ENCODE measurements around the gene DZANK1. TPM values are rescaled to one million over a fixed set of nuclear protein-coding genes. Genes with fewer than 3 reads are reported as not detected.

The DZANK1 gene
- polyA plus RNA-seq, 1 donor from 2014 or later, result 10.6 TPM

DNA sequence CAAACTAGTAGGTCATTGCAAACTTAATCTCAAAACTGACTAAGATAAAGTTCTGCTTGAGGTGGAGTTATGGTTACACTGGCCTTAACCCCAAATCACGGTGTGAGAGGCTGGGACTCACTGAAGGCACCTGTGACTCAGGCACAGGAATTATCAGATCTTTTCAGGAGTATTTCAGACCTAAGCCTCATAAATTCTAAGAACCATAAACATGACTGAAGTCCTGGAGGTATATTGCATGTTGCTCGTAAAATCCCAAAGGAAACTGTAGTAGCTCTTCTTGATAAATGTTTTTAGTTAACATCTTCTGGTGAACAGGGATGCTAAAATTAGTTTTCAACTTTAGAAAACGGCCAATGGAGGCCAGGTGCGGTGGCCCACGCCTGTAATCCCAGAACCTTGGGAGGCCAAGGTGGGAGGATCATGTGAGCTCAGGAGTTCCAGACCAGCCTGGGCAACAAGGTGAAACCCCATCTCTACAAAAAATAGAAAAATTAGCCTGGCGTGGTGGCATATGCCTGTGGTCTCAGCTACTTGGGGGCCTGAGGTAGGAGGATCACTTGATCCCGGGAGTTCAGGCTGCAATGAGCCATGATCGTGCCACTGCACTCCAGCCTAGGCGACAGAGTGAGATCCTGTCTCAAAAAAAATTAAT, 36.5 kb downstream of the DZANK1 start:
- no peaks in the 10 kb centered on the region for H3K36me3 ChIP-seq (ENCODE audit: insufficient read depth, low read length)
- no peak overlapping the region for H3K27ac ChIP-seq (ENCODE audit: low read length)
- no peaks in the 10 kb centered on the region for H3F3A ChIP-seq (ENCODE audit: insufficient read depth, low read length, poor library complexity, severe bottlenecking)
- no peak overlapping the region for H3K4me2 ChIP-seq (ENCODE audit: low read length)
- no peak overlapping the region for H2AFZ ChIP-seq (ENCODE audit: low read depth, low read length)
- H3K27me3 ChIP-seq (ENCODE audit: insufficient read depth, low read depth, low read length), result no peaks in the 10 kb centered on the region
- TF ChIP-seq TAF1 (IDR thresholded peaks at IDR 0.05; ENCODE audit: low read depth), result no peak
- TF ChIP-seq, protein P1, sequence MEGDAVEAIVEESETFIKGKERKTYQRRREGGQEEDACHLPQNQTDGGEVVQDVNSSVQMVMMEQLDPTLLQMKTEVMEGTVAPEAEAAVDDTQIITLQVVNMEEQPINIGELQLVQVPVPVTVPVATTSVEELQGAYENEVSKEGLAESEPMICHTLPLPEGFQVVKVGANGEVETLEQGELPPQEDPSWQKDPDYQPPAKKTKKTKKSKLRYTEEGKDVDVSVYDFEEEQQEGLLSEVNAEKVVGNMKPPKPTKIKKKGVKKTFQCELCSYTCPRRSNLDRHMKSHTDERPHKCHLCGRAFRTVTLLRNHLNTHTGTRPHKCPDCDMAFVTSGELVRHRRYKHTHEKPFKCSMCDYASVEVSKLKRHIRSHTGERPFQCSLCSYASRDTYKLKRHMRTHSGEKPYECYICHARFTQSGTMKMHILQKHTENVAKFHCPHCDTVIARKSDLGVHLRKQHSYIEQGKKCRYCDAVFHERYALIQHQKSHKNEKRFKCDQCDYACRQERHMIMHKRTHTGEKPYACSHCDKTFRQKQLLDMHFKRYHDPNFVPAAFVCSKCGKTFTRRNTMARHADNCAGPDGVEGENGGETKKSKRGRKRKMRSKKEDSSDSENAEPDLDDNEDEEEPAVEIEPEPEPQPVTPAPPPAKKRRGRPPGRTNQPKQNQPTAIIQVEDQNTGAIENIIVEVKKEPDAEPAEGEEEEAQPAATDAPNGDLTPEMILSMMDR (IDR thresholded peaks at IDR 0.05; ENCODE audit: poor library complexity, severe bottlenecking), result no peak
- TF ChIP-seq EP300 (conservative IDR thresholded peaks at IDR 0.05; ENCODE audit: poor library complexity, severe bottlenecking), result no peak
- H3K9me2 ChIP-seq (ENCODE audit: insufficient read depth, low read length), result no peaks in the 10 kb centered on the region
- no peaks in the 10 kb centered on the region for H4K20me1 ChIP-seq (ENCODE audit: insufficient read depth)
- no peaks in the 10 kb centered on the region for H3K9me3 ChIP-seq (ENCODE audit: low read length)
- no peak overlapping the region for H3K4me3 ChIP-seq (ENCODE audit: low read length)
- H3K9ac ChIP-seq (ENCODE audit: low read length), result no peak overlapping the region
- no peaks in the 10 kb centered on the region for H3K79me2 ChIP-seq (replicated peaks; ENCODE audit: insufficient read depth, low read length)

- Histone ChIP-seq H3K36me3 (ENCODE audit: insufficient read depth, low read length) (no peaks in the 10 kb centered on the region), H3K9me2 (ENCODE audit: insufficient read depth, low read length) (no peaks in the 10 kb centered on the region), H4K20me1 (ENCODE audit: insufficient read depth) (no peaks in the 10 kb centered on the region), H2AFZ (ENCODE audit: low read depth, low read length) (no peak overlapping the region), H3K9me3 (ENCODE audit: low read length) (no peaks in the 10 kb centered on the region), H3K27me3 (ENCODE audit: insufficient read depth, low read depth, low read length) (no peaks in the 10 kb centered on the region), H3K4me3 (ENCODE audit: low read length) (no peak overlapping the region), H3K9ac (ENCODE audit: low read length) (no peak overlapping the region), H3K27ac (ENCODE audit: low read length) (no peak overlapping the region), H3K79me2 (replicated peaks; ENCODE audit: insufficient read depth, low read length) (no peaks in the 10 kb centered on the region), H3K4me2 (ENCODE audit: low read length) (no peak overlapping the region), H3F3A (ENCODE audit: insufficient read depth, low read length, poor library complexity, severe bottlenecking) (no peaks in the 10 kb centered on the region)
- TF ChIP-seq, protein P1 (IDR thresholded peaks at IDR 0.05; ENCODE audit: poor library complexity, severe bottlenecking), result no peak
- TF ChIP-seq MXI1 (conservative IDR thresholded peaks at IDR 0.05; ENCODE audit: poor library complexity, severe bottlenecking) (no peak), SMC3 (conservative IDR thresholded peaks at IDR 0.05; ENCODE audit: poor library complexity) (no peak)
These were observed 38.2 kb downstream of the DZANK1 start for GRCh38 chr20:18428490-18429173.

DNA sequence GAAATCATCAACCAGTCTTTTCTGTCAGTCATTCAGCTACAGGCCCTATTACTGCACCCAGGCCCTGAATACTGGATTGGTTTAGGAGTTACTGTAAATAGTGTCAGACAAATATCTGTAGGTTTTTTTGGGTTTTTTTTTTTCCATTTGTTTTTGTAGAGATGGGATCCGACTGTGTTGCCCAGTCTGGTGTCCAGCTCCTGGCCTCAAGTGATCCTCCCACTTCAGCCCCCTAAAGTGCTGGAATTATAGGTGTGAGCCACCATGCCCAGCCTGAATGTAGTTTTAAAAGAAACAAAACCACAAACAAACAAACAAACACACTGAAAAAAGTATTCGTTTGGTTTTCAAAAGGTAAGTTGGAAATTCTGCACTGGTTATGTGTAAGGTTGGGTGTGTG, 39.6 kb downstream of the DZANK1 start:
- no peaks in the 10 kb centered on the region for H3K9me3 ChIP-seq (ENCODE audit: low read length)
- H3K9me2 ChIP-seq (ENCODE audit: insufficient read depth, low read length), result no peaks in the 10 kb centered on the region
- H3K9ac ChIP-seq (ENCODE audit: low read length), result no peak overlapping the region
- H3K36me3 ChIP-seq (ENCODE audit: insufficient read depth, low read length), result no peaks in the 10 kb centered on the region
- no peak overlapping the region for H3K27ac ChIP-seq (ENCODE audit: low read length)
- TF ChIP-seq EZH2 (IDR thresholded peaks at IDR 0.05; ENCODE audit: borderline replicate concordance, insufficient read depth, low read length, poor library complexity, severe bottlenecking) (no peak), RAD21 (conservative IDR thresholded peaks at IDR 0.05) (no peak), TAF1 (IDR thresholded peaks at IDR 0.05; ENCODE audit: low read depth) (no peak), MXI1 (conservative IDR thresholded peaks at IDR 0.05; ENCODE audit: poor library complexity, severe bottlenecking) (no peak), EP300 (conservative IDR thresholded peaks at IDR 0.05; ENCODE audit: poor library complexity, severe bottlenecking) (no peak), POLR2AphosphoS5 (IDR thresholded peaks at IDR 0.05) (no peak), SMC3 (conservative IDR thresholded peaks at IDR 0.05; ENCODE audit: poor library complexity) (no peak)
- TF ChIP-seq, protein P2, sequence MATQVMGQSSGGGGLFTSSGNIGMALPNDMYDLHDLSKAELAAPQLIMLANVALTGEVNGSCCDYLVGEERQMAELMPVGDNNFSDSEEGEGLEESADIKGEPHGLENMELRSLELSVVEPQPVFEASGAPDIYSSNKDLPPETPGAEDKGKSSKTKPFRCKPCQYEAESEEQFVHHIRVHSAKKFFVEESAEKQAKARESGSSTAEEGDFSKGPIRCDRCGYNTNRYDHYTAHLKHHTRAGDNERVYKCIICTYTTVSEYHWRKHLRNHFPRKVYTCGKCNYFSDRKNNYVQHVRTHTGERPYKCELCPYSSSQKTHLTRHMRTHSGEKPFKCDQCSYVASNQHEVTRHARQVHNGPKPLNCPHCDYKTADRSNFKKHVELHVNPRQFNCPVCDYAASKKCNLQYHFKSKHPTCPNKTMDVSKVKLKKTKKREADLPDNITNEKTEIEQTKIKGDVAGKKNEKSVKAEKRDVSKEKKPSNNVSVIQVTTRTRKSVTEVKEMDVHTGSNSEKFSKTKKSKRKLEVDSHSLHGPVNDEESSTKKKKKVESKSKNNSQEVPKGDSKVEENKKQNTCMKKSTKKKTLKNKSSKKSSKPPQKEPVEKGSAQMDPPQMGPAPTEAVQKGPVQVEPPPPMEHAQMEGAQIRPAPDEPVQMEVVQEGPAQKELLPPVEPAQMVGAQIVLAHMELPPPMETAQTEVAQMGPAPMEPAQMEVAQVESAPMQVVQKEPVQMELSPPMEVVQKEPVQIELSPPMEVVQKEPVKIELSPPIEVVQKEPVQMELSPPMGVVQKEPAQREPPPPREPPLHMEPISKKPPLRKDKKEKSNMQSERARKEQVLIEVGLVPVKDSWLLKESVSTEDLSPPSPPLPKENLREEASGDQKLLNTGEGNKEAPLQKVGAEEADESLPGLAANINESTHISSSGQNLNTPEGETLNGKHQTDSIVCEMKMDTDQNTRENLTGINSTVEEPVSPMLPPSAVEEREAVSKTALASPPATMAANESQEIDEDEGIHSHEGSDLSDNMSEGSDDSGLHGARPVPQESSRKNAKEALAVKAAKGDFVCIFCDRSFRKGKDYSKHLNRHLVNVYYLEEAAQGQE (IDR thresholded peaks at IDR 0.05; ENCODE audit: borderline replicate concordance), result no peak
- TF ChIP-seq, protein P1 (IDR thresholded peaks at IDR 0.05; ENCODE audit: poor library complexity, severe bottlenecking), result no peak
- H4K20me1 ChIP-seq (ENCODE audit: insufficient read depth), result no peaks in the 10 kb centered on the region
- H3K27me3 ChIP-seq (ENCODE audit: insufficient read depth, low read depth, low read length), result no peaks in the 10 kb centered on the region
- H3F3A ChIP-seq (ENCODE audit: insufficient read depth, low read length, poor library complexity, severe bottlenecking), result no peaks in the 10 kb centered on the region
- H2AFZ ChIP-seq (ENCODE audit: low read depth, low read length), result no peak overlapping the region
- H3K4me2 ChIP-seq (ENCODE audit: low read length), result no peak overlapping the region
- H3K79me2 ChIP-seq (replicated peaks; ENCODE audit: insufficient read depth, low read length), result no peaks in the 10 kb centered on the region
- H3K4me3 ChIP-seq (ENCODE audit: low read length), result no peak overlapping the region
